ENCODE results near the gene MAML3.
A peak's percentile ranks its signal among the peaks of the same experiment; 100 is the strongest.

Gene MAML3

GRCh38 chr4:140153718-140154571 is at the start of gene MAML3:
Gene MAML3 (minus strand): TSS chr4:140154184. CDS start chr4:140153327, 857 bp downstream.
- peaks cover 2% of the 10 kb centered on the region for H3K36me3 Mint-ChIP-seq (ENCODE audit: low read depth)
- H3K9me3 Mint-ChIP-seq, result no peaks in the 10 kb centered on the region
- peak; percentile 85 for DNase-seq
- H3K27ac Mint-ChIP-seq, result peak within 1 kb of the TSS; percentile 82
- peak within 1 kb of the TSS; percentile 86 for H3K4me3 Mint-ChIP-seq
- H3K27me3 Mint-ChIP-seq, result peaks cover 28% of the 10 kb centered on the region
- peaks cover 61% of the 10 kb centered on the region for H3K4me1 Mint-ChIP-seq (ENCODE audit: low read depth)

GRCh38 chr4:140198942-140199341 is 45.0 kb upstream of the MAML3 start:
- H3K27me3 Mint-ChIP-seq, result peaks cover 12% of the 10 kb centered on the region
- no peaks in the 10 kb centered on the region for H3K36me3 Mint-ChIP-seq (ENCODE audit: low read depth)
- peaks cover 2% of the 10 kb centered on the region for H3K4me1 Mint-ChIP-seq (ENCODE audit: low read depth)
- H3K27ac Mint-ChIP-seq, result no peak overlapping the region
- DNase-seq, result no peak
- no peak overlapping the region for H3K4me3 Mint-ChIP-seq
- peaks cover 11% of the 10 kb centered on the region for H3K9me3 Mint-ChIP-seq

GRCh38 chr4:140195806-140196205 is 41.8 kb upstream of the MAML3 start:
- no peak for DNase-seq
- Mint-ChIP-seq H3K36me3 (ENCODE audit: low read depth) (no peaks in the 10 kb centered on the region), H3K27ac (no peak overlapping the region), H3K4me3 (no peak overlapping the region), H3K9me3 (peaks cover 10% of the 10 kb centered on the region), H3K4me1 (ENCODE audit: low read depth) (peaks cover 2% of the 10 kb centered on the region), H3K27me3 (peaks cover 12% of the 10 kb centered on the region)

GRCh38 chr4:140189805-140190204 is 35.8 kb upstream of the MAML3 start:
- no peaks in the 10 kb centered on the region for H3K27me3 Mint-ChIP-seq
- H3K4me1 Mint-ChIP-seq (ENCODE audit: low read depth), result no peaks in the 10 kb centered on the region
- no peak overlapping the region for H3K4me3 Mint-ChIP-seq
- no peaks in the 10 kb centered on the region for H3K9me3 Mint-ChIP-seq
- H3K27ac Mint-ChIP-seq, result no peak overlapping the region
- no peaks in the 10 kb centered on the region for H3K36me3 Mint-ChIP-seq (ENCODE audit: low read depth)
- DNase-seq, result no peak

DNA sequence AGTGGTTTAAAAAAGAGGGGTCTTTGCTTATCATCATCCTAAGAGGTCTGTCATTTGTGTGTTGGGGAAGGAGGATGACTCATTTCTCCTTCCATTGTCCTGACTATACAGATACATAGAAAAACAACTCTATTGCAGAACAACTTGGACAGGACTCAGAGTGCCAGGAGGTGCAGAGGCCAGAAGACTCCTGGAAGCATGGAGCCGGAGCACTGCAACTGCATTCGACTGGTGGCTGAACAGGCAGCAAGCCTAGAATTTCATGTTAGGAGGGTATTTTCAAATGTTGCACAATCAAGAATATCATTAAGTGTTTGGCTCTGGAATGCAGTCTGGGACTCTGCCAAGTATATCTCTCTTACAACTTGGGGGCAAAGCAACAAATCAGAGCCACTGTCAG is 35.0 kb upstream of the MAML3 start:
- no peaks in the 10 kb centered on the region for H3K9me3 Mint-ChIP-seq

DNA sequence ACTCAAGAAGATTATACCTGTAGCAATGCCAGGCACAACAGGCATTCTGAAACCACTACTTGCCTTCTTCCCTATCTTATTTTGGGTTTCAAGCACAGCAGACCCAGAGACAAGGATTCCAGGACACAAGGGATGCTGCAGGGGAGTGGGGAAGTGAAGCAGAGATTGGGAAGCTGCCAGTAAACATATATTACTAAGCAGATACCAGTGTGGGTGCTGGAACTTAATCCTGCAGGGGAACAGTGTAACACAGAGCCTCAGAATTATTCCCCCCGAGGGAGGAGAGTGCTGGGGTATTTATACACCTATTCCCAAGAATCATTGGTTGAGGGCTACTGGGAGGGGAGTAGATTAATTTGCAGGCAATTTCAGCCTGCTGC is 33.3 kb upstream of the MAML3 start:
- H3K36me3 Mint-ChIP-seq (ENCODE audit: low read depth), result no peaks in the 10 kb centered on the region
- no peak overlapping the region for H3K4me3 Mint-ChIP-seq

More for the DNA sequence above, 35.0 kb upstream of the MAML3 start:
- no peak for DNase-seq
- Mint-ChIP-seq H3K4me3 (no peak overlapping the region), H3K27me3 (peaks cover 2% of the 10 kb centered on the region), H3K27ac (no peak overlapping the region), H3K4me1 (ENCODE audit: low read depth) (no peaks in the 10 kb centered on the region), H3K36me3 (ENCODE audit: low read depth) (no peaks in the 10 kb centered on the region)

GRCh38 chr4:140186651-140187315 is 32.8 kb upstream of the MAML3 start:
- no peak for DNase-seq
- no peaks in the 10 kb centered on the region for H3K4me1 Mint-ChIP-seq (ENCODE audit: low read depth)
- H3K4me3 Mint-ChIP-seq, result no peak overlapping the region
- no peak overlapping the region for H3K27ac Mint-ChIP-seq
- H3K27me3 Mint-ChIP-seq, result peaks cover 2% of the 10 kb centered on the region
- H3K9me3 Mint-ChIP-seq, result no peaks in the 10 kb centered on the region
- no peaks in the 10 kb centered on the region for H3K36me3 Mint-ChIP-seq (ENCODE audit: low read depth)

More for the DNA sequence above, 33.3 kb upstream of the MAML3 start:
- no peaks in the 10 kb centered on the region for H3K4me1 Mint-ChIP-seq (ENCODE audit: low read depth)
- H3K27me3 Mint-ChIP-seq, result peaks cover 2% of the 10 kb centered on the region
- H3K9me3 Mint-ChIP-seq, result no peaks in the 10 kb centered on the region
- no peak for DNase-seq
- no peak overlapping the region for H3K27ac Mint-ChIP-seq

DNA sequence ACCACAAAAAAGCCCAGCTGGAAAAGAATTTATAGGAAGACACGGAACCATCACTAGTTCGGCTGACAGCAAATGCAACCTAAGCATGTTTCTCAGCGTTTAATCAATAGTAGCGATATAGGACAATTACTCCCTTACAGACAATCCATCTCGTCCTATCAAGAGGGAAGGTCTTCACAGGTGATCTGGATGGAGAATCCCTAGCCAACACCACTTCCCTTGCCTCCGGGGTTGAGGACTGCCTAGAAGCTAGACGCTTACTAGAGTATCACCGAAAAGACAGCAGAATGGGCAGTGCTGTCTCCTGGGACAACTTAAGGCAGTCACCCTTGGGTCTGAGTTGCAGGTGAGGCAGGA is 32.1 kb upstream of the MAML3 start:
- peaks cover 2% of the 10 kb centered on the region for H3K27me3 Mint-ChIP-seq
- no peaks in the 10 kb centered on the region for H3K9me3 Mint-ChIP-seq
- H3K36me3 Mint-ChIP-seq (ENCODE audit: low read depth), result no peaks in the 10 kb centered on the region
- H3K27ac Mint-ChIP-seq, result no peak overlapping the region
- H3K4me1 Mint-ChIP-seq (ENCODE audit: low read depth), result no peaks in the 10 kb centered on the region
- no peak overlapping the region for H3K4me3 Mint-ChIP-seq
- DNase-seq, result no peak

DNA sequence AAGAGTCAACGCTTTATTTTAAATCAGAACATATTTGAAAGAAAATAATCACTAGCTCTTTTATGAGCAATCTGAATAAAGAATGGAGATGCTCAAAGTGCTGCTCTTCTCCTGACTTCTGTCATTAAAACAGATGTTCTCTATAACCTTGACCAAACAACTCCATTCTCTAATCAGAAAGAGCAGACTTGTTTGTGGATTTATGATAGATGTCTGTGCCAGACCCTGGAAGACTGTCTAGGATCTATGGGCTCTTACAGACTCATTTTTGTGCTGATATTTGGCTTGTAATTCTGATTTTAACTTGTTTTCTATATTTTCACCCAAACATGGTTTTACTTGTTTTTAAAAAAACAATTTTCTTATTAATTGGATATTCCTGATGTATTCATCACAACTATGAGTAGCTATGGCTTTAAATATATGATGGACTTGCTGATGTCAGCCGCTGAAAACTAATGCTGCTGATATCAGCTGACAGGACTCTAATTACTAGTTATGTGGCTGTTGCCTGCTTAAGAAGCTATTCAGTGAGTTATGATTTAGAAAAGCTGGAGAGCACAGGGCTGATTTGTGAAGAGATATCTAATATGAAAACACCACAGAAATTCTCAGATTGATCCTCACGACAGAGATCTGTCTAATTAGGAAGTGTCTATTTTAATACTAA is 31.6 kb upstream of the MAML3 start:
- Mint-ChIP-seq H3K4me1 (ENCODE audit: low read depth) (no peaks in the 10 kb centered on the region), H3K27ac (no peak overlapping the region), H3K4me3 (no peak overlapping the region), H3K9me3 (no peaks in the 10 kb centered on the region), H3K36me3 (ENCODE audit: low read depth) (no peaks in the 10 kb centered on the region), H3K27me3 (peaks cover 2% of the 10 kb centered on the region)
- no peak for DNase-seq

DNA sequence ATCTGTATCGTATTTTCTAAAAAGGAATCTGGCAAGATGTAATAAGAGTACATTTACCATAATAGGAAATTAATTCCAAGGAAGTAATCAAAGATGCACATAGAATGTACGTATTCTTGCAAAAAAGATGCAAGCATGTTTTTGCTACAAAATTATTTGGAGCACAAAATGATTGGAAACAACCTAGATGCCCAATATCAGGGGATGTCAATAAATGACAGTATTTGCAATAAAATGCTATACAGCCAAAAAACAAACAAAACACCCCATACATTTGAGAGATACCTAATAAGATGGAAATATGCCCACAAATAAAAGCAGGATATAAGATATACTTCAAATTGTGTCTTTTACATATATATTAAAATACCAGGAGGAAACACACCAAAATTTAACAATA is 29.3 kb upstream of the MAML3 start:
- DNase-seq, result no peak
- H3K36me3 Mint-ChIP-seq (ENCODE audit: low read depth), result no peaks in the 10 kb centered on the region
- no peaks in the 10 kb centered on the region for H3K4me1 Mint-ChIP-seq (ENCODE audit: low read depth)
- H3K9me3 Mint-ChIP-seq, result no peaks in the 10 kb centered on the region
- no peak overlapping the region for H3K27ac Mint-ChIP-seq
- H3K4me3 Mint-ChIP-seq, result no peak overlapping the region
- peaks cover 2% of the 10 kb centered on the region for H3K27me3 Mint-ChIP-seq

- Mint-ChIP-seq H3K27ac (no peak overlapping the region), H3K4me1 (ENCODE audit: low read depth) (no peaks in the 10 kb centered on the region), H3K9me3 (no peaks in the 10 kb centered on the region), H3K36me3 (ENCODE audit: low read depth) (no peaks in the 10 kb centered on the region), H3K27me3 (peaks cover 5% of the 10 kb centered on the region), H3K4me3 (no peak overlapping the region)
- no peak for DNase-seq
Observed at GRCh38 chr4:140180577-140180976, 26.6 kb upstream of the MAML3 start.

DNA sequence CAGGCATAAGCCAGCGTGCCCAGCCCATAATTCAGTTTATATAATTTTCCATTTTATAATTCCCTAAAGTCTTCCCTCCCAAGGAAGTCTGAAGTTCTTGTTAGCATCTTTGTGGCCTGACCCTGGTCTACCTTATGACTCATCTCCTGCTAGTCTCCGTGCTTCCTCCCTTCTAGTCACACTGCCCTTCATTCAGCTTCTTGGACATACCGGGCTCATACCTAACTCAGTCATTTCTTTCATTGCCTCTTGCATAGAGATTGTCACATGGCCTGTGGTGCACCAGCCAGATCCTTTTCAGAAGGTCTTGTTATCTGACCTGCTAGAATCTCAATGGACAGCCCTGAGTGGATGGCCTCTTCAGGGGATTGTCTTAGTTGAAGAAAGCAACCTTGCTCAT is 22.8 kb upstream of the MAML3 start:
- Mint-ChIP-seq H3K27ac (no peak overlapping the region), H3K4me3 (no peak overlapping the region), H3K36me3 (ENCODE audit: low read depth) (no peaks in the 10 kb centered on the region), H3K27me3 (peaks cover 3% of the 10 kb centered on the region), H3K9me3 (no peaks in the 10 kb centered on the region), H3K4me1 (ENCODE audit: low read depth) (peaks cover 4% of the 10 kb centered on the region)
- no peak for DNase-seq

- no peak overlapping the region for H3K27ac Mint-ChIP-seq
- H3K4me1 Mint-ChIP-seq (ENCODE audit: low read depth), result peaks cover 4% of the 10 kb centered on the region
- H3K27me3 Mint-ChIP-seq, result peaks cover 3% of the 10 kb centered on the region
- H3K9me3 Mint-ChIP-seq, result no peaks in the 10 kb centered on the region
- no peak overlapping the region for H3K4me3 Mint-ChIP-seq
- no peak for DNase-seq
- H3K36me3 Mint-ChIP-seq (ENCODE audit: low read depth), result no peaks in the 10 kb centered on the region
Observed at GRCh38 chr4:140174543-140174942, 20.6 kb upstream of the MAML3 start.

DNA sequence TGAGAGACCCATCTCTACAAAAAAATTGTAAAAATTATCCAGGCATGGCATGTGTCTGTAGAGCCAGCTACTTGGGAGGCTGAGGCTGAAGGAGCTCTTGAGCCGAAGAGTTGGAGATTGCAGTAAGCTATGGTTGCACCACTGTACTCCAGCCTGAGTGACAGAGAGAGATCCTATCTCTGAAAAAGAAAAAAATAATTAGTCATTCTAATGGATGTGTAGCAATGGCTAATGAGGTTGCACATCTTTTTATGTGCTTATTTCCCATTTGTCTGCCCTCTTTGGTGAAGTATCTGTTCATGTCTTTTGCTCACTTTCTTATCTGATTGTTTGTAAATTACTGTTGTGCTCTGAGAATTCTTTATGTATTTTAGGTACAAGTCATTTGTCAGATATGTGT is 19.0 kb upstream of the MAML3 start:
- Mint-ChIP-seq H3K4me3 (no peak overlapping the region), H3K27ac (no peak overlapping the region), H3K4me1 (ENCODE audit: low read depth) (peaks cover 4% of the 10 kb centered on the region), H3K36me3 (ENCODE audit: low read depth) (no peaks in the 10 kb centered on the region), H3K27me3 (peaks cover 3% of the 10 kb centered on the region), H3K9me3 (no peaks in the 10 kb centered on the region)
- DNase-seq, result no peak

- Mint-ChIP-seq H3K27ac (no peak overlapping the region), H3K9me3 (no peaks in the 10 kb centered on the region), H3K36me3 (ENCODE audit: low read depth) (no peaks in the 10 kb centered on the region), H3K4me3 (no peak overlapping the region), H3K4me1 (ENCODE audit: low read depth) (peaks cover 4% of the 10 kb centered on the region), H3K27me3 (no peaks in the 10 kb centered on the region)
- no peak for DNase-seq
Observed at GRCh38 chr4:140170299-140170698, 16.3 kb upstream of the MAML3 start.
